Superior temporal gyrus (tissue), 1 donor: ENCODE results near the gene EIF4G1.
"Not testable (repeated sequence)": the region's sequence is repeated elsewhere in the genome, so short reads cannot be mapped to it uniquely, and the experiment has no call there.

Source experiments
- DNase-seq: peaks from one replicate; pipeline ENCODE4 v3.0.0-alpha.2; 2016; ENCODE audit errors: extremely low spot score

The EIF4G1 gene, protein sequence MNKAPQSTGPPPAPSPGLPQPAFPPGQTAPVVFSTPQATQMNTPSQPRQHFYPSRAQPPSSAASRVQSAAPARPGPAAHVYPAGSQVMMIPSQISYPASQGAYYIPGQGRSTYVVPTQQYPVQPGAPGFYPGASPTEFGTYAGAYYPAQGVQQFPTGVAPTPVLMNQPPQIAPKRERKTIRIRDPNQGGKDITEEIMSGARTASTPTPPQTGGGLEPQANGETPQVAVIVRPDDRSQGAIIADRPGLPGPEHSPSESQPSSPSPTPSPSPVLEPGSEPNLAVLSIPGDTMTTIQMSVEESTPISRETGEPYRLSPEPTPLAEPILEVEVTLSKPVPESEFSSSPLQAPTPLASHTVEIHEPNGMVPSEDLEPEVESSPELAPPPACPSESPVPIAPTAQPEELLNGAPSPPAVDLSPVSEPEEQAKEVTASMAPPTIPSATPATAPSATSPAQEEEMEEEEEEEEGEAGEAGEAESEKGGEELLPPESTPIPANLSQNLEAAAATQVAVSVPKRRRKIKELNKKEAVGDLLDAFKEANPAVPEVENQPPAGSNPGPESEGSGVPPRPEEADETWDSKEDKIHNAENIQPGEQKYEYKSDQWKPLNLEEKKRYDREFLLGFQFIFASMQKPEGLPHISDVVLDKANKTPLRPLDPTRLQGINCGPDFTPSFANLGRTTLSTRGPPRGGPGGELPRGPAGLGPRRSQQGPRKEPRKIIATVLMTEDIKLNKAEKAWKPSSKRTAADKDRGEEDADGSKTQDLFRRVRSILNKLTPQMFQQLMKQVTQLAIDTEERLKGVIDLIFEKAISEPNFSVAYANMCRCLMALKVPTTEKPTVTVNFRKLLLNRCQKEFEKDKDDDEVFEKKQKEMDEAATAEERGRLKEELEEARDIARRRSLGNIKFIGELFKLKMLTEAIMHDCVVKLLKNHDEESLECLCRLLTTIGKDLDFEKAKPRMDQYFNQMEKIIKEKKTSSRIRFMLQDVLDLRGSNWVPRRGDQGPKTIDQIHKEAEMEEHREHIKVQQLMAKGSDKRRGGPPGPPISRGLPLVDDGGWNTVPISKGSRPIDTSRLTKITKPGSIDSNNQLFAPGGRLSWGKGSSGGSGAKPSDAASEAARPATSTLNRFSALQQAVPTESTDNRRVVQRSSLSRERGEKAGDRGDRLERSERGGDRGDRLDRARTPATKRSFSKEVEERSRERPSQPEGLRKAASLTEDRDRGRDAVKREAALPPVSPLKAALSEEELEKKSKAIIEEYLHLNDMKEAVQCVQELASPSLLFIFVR (N-terminal part only)

DNA sequence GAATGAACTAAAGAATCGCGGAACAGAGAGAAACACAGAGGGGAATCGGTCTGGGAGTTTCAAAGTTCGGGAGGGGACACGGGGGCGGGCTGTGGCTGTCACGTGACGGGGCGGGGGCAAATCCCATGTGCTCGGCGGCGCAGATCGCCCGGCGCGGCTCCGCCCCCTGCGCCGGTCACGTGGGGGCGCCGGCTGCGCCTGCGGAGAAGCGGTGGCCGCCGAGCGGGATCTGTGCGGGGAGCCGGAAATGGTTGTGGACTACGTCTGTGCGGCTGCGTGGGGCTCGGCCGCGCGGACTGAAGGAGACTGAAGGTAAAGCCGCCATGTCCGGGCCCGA, at the start of gene EIF4G1:
EIF4G1 (plus strand) TSS at position 244 of the 337 bp plus-strand sequence. CDS start 1,191 bp downstream, outside the sequence.
- peak; percentile 88 for DNase-seq

DNA sequence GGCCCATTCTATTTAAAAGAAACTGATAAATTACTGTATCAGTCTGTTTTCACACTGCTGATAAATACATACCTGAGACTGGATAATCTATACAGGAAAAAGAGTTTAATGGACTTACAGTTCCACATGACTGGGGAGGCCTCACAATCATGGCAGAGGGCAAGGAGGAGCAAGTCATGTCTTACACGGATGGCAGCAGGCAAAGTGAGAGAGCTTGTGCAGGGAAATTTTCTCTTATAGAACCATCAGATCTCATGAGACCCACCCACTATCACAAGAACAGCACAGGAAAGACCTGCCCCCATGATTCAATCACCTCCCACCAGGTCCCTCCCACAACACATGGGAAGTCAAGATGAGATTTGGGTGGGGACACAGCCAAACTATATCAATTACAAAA, 47.2 kb upstream of the EIF4G1 start:
- not testable (repeated sequence) for DNase-seq

DNA sequence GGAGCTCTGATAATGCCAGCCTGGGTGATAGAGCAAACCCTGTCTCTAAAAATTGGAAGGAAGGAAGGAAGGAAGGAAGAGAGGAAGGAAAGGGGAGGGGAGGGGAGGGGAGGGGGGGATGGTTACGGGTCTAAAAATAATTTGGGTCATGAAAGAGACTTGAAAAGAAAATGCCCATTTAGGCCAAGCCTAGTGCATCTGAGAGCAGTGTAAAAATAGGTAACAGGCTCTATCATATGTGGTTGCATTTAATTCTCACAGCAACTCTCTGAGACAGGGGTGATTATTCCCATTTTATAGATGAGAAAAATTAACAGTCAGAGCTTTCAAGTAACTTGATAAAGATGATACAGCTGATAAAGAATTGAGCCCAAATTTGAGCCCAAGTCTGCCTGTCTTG, 42.1 kb upstream of the EIF4G1 start:
- DNase-seq: no peak

DNA sequence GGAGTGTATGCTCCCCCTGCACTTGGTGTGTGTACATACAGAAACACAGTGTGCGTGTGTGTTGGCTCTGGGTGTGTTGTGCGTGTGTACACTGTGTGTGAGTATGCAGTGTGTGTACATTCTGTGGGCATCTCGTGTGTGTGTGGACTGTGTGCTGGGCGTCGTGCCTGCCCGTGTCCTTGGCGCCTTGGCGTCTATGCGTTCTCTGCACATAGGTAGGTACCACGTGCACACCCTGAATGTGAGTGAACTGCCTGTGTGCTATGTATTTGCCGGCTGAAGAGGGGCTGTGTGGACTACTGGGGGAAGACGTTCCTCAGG, 39.1 kb upstream of the EIF4G1 start:
- no peak for DNase-seq

DNA sequence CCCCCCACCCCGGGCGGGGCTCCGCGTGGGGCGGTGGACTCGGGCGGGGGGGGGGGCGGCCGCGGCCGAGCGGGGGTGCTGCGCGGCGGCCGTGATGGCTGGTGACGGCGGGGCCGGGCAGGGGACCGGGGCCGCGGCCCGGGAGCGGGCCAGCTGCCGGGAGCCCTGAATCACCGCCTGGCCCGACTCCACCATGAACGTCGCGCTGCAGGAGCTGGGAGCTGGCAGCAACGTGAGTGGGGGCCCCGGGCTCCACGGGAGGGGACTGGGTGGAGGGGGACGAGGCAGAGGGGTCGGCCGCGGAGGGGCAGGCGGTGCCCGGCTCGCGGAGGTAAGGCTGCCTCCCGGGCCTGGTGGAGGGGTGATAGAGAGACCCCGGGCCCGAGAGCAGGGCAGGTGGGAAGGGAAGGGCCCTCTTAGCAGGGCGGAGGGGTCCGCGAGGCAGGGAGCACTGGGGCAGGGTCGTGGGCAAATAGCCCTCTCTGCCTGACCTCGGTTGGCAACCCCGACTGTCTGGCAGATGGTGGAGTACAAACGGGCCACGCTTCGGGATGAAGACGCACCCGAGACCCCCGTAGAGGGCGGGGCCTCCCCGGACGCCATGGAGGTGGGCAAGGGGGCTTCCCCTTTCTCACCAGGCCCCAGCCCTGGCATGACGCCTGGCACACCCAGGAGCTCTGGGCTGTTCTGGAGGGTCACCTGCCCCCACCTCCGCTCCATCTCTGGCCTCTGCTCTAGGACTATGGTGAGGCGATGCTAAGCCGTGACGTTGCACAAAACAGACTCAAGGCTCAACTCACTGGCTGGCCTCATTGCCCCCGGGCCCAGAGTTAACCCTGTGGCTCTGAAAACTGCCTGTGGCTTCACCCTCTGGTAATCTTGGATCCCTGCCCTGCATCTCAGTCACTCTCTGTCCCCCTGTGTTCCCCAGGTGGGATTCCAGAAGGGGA, 38.2 kb upstream of the EIF4G1 start, which contains the start of gene ECE2:
ECE2 (plus strand) TSS at position 62 of the 950 bp plus-strand sequence; CDS start at position 194, 132 bp downstream.
- no peak for DNase-seq

DNA sequence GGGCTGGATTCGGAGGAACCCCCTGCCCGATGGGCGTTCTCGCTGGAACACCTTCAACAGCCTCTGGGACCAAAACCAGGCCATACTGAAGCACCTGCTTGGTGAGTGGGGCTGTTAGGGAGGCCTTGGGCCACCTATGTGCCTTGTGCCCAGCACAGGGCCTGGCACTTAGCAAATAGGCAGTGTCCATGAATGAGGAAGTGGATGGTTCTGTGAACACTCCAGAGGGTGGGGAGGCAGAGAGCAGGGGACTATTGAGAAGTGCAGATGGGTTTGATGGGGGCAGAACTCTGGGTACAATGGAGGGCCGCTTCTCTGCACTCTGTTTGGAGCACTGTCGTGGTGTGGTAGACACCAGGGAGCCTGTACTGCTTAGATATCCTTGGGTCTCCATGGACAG, 37.0 kb upstream of the EIF4G1 start:
- no peak for DNase-seq

DNA sequence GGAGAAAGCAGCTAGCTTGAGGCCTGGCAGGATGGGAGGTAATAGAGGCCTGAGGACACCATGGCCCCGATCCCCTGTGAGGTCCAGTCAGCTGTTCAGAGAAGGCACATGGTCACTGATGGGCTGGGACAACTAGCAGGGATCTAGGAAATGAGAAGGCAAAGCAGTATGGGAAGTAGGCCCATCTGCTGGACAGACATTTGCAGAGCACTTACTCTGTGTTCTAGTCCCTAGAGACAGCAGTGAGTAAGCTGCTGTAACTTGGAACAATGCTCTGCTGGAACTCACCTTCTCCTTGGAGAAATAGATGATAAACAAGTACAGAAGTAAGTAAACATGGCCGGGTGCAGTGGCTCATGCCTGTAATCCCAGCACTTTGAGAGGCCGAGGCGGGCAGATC, 31.5 kb upstream of the EIF4G1 start:
- DNase-seq: no peak

DNA sequence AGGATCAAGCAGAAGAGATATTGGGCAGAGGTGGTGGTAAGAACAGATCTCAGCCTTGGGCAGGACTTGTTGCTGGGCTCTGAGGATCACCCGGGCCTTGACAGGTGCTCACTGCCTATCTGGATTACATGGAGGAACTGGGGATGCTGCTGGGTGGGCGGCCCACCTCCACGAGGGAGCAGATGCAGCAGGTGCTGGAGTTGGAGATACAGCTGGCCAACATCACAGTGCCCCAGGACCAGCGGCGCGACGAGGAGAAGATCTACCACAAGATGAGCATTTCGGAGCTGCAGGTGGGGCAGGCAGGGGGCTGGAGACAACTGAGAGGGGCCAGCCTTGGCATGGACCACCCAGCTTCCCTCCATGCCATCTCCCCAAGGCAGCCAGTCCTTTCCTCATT, 30.7 kb upstream of the EIF4G1 start:
- no peak for DNase-seq

DNA sequence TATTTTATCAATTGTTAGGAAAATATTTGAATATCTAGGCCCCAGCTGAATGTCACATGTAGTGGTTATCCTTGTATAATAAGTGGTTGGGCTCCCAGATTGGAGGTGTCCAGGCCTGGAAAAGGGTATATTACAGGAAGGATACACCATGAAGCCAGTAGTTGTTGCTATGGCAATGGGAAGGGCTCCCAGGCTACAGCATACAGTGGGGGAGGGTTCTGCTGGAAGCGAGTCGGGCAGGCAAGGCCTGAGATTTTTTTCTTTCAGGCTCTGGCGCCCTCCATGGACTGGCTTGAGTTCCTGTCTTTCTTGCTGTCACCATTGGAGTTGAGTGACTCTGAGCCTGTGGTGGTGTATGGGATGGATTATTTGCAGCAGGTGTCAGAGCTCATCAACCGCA, 29.7 kb upstream of the EIF4G1 start:
- peak; percentile 81 for DNase-seq

DNA sequence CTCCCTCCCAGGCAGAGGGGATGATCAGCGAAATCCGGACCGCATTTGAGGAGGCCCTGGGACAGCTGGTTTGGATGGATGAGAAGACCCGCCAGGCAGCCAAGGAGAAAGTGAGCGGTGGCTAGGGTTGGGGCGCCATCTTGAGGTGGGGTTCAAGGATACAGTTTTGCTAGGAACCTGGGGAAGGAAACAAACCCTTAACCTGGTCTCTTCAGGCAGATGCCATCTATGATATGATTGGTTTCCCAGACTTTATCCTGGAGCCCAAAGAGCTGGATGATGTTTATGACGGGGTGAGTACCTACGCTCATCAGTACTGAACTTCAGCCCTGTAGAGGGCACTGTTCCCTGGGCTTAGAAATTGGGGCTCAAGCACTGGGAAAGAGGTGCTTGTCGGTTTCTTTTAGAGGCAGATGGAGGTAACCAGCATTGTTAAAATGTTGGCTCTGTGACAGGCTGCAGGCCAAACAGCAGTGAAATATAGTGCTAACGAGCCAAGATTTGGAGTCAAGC, 24.9 kb upstream of the EIF4G1 start:
- DNase-seq: peak; percentile 34

DNA sequence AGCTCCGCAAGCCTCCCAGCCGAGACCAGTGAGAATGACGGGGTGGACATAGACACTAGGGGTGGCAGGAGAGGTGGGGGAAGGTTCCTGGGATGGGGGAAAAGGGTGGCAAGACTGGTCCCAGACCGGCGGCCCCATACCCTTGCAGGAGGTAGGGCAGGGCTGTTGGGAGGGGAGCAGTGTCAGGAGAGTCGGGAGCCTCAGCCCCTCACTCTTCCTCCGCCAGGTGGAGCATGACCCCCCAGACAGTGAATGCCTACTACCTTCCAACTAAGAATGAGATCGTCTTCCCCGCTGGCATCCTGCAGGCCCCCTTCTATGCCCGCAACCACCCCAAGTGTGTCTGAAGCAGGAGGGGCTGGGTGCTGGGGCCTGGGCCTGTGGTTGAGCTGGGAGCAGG, 24.1 kb upstream of the EIF4G1 start:
- no peak for DNase-seq

DNA sequence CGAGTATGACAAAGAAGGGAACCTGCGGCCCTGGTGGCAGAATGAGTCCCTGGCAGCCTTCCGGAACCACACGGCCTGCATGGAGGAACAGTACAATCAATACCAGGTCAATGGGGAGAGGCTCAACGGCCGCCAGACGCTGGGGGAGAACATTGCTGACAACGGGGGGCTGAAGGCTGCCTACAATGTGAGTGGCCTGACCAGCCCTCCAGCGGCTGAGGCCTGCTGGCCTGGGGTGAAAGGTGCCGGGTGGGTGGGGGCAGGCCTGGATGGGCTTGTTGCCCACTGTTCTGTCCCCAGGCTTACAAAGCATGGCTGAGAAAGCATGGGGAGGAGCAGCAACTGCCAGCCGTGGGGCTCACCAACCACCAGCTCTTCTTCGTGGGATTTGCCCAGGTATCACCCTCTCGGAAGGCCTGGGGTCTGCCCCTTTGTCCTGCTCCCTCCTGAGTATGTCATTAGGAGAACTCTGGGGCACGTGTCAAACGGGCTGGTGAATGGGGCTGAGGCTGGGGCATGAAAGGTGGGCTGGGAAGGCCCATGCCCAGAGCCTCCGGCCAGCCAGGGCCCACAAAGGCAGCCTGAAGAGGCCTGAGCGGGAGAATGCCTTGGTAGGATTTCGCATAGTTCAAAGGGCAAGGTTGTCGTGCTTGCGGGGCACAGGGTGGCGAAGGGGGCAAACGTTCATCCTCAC, 23.2 kb upstream of the EIF4G1 start:
- no peak for DNase-seq

DNA sequence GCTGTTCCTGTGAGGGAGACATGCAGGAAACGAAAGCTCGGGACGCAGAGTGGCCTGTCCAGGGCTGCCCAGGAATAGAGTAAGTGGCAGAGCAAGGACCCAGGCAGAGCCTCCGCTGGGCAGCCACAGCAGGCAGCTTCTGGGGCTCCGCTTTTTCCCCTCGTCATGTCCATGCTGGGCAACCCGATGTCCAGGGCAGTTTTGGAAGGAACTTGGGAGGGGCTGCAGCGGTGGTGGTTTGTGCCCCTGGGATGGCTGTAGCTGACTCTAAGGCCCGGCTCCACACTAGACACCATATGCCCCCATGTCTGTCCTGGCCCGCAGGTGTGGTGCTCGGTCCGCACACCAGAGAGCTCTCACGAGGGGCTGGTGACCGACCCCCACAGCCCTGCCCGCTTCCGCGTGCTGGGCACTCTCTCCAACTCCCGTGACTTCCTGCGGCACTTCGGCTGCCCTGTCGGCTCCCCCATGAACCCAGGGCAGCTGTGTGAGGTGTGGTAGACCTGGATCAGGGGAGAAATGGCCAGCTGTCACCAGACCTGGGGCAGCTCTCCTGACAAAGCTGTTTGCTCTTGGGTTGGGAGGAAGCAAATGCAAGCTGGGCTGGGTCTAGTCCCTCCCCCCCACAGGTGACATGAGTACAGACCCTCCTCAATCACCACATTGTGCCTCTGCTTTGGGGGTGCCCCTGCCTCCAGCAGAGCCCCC, 22.5 kb upstream of the EIF4G1 start:
- no peak for DNase-seq

DNA sequence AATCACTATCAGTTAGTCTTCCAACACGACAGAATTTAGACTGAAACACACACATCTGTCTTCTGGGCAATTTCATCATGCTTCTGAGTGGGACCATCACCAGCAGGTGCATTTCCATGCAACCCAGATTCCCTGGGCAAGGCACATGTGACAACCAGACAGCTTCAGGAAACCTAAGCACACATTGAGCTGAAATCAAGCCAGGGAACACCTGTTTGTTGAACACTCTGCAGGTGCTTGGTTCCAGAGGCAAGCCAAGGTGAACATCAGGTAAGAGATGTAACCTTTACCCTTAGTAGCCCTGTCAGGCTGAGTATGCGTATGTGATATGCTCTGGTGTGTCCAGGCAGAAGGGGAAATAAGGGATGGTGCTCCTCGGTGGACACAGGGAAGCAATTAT, 18.6 kb upstream of the EIF4G1 start:
- no peak for DNase-seq

DNA sequence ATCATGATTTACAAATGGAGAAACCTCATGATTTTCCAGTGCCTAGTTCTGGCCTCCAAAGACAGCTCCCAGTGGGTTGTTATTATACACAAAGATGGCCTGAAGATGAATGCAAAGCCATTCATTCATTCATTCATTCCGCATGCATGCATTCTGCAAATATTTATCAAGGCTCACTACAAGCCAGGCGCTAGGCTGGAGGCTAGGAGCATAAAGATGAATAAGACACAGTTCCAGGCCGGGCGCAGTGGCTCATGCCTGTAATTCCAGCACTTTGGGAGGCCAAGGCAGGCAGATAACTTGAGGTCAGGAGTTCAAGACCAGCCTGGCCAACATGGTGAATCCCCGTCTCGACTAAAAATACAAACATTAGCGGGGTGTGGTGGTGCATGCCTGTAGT, 17.8 kb upstream of the EIF4G1 start:
- no peak for DNase-seq

DNA sequence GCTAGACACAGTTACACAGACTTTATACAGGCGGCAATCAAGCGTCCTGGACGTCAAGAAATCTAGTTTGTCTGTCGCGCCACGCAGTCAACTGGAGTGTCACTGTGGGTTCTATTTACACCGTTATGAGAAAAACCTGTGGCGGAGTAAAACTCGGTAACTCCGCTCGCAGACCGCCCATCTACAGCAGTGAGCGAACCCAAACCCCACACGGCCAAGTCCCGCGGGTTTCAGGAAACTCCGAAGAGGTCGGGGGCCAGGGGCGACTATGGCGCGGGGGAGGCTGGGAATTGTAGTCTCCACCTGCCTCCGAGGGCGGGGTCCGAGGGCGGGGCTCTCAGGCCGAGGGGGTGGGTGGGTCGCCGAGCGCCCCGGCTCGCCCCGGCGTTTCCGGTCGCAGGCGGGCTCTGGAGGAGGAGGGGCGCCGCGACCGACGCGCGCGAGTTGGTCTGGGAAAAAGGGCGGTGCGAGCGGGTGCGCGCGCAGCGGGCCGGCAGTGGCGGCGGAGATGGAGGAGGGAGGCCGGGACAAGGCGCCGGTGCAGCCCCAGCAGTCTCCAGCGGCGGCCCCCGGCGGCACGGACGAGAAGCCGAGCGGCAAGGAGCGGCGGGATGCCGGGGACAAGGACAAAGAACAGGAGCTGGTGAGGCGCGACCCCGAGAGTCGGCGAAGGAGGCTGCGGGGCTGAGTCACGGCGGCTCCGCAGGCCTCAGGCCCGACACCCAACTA, 15.5 kb upstream of the EIF4G1 start, which contains the start of gene PSMD2:
PSMD2 (plus strand) TSS at position 483 of the 729 bp plus-strand sequence; CDS start at position 509, 26 bp downstream.
- peak; percentile 93 for DNase-seq

DNA sequence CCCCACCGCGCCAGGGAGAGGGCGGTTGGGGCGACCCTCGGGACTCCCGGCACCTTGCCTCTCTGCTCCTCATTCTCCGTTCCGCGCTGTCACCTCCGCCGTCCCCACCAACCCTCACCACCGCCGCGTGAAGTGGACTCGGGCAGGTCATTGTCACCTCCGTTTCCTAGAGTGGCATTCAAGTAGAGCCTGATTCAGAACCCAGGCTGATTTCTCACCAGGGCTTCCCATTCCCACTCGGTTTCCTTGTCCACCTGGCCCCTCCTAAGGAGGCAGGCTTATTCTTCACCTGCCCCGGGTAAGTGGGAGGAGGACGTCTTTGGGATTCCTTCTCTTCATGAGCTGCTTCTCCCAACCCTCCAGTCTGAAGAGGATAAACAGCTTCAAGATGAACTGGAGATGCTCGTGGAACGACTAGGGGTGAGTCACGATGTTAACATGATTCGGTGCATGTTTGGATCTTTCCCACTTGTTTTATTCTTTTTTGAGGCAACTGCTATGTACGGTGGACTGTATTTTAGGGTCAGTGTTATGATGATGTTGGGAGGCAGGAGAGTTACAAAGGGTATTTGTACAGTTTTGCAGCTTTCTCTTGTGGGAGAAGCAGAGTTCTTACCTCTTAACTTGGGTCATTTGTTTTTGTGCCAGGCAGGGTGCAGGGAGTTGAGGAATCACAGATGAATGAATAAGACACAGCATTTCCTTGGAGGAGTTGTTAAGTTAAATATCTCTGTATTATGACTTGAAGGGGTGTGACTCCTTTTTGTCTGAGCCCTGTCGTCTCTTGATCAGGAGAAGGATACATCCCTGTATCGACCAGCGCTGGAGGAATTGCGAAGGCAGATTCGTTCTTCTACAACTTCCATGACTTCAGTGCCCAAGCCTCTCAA, 14.7 kb upstream of the EIF4G1 start:
- no peak for DNase-seq

DNA sequence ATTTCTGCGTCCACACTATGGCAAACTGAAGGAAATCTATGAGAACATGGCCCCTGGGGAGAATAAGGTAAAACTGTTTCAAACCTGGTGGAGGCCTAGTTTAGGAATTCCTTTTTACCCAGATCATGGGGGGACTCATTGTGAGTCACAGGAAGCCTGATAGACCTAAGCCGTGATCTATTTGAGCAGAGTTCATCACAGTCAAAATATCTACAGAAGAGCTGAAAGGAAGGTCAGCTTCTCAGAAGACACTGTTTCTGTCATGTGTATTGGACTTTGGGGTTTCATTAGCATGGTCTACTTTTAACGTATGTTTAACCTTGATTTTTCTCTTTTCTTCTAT, 14.1 kb upstream of the EIF4G1 start:
- DNase-seq: no peak
